Stimulated activated CD8-positive, alpha-beta memory T cell treated with anti-CD3 and anti-CD28 coated beads, Interleukin-12 subunit alpha, Interleukin-12 subunit beta, amount 100 ng/mL, for 1 hour (primary cell): ENCODE measurements around the gene C6orf52.

ENCODE experiments used
- DNase-seq: peaks from one replicate; pipeline ENCODE4 v3.0.0-alpha.2; 2020; ENCODE audit warnings: low read depth

C6orf52 gene

DNA sequence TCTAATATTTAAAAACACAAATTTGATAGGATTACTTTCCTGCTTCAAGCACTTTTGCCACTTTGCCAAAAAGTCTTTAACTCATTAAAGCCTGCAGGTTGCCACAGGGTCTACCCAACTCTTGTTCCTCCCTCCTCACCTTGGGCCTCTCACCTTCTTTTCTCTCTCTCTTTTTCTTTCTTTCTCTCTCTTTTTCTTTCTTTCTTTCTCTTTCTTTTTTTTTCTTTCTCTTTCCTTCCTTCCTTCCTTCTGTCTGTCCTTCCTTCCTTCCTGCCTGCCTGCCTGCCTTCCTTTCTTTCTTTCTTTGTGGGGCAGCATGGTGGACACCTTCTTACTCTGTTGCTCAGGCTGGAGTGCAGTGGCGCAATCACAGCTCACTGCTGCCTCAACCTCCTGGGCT is 50.2 kb downstream of the C6orf52 start:
- no peak for DNase-seq

DNA sequence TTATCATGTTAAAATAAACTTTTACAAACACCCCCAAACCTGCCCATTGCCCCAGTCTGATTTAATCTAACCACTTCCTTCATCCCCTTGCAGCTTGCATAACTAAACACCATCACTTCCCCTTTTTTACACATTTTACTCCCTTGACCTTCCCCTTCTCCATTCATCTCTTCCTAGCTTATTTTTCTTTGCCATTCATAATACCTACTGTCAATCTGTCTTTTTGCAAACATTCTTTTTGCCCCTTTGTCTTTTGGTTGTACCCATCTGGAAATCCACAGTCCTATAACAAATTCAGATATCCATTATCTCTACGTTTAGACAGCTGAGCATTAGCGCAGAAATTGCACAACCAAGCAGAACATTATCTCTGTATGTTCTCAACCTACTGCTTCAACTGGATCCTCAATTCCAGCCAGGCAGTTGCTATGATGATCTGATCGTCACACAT is 51.2 kb downstream of the C6orf52 start:
- no peak for DNase-seq

DNA sequence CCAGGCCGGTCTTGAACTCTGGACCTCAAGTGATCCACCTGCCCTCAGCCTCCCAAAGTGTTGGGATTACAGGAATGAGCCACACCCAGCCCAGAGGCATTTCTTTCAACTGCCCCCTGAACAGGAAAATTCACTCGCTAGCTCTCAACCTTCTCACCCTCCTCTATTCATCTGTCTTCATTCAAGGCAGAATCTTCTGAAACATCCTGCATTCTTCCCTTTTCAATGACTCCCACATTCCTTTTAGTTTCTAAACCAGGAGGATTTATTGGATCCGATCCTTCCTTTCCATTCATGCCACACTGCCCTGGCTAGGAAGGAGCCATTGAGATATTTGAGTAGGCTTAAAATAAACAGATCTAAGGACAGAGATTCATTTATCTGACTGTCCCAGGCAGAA is 52.9 kb downstream of the C6orf52 start:
- no peak for DNase-seq

DNA sequence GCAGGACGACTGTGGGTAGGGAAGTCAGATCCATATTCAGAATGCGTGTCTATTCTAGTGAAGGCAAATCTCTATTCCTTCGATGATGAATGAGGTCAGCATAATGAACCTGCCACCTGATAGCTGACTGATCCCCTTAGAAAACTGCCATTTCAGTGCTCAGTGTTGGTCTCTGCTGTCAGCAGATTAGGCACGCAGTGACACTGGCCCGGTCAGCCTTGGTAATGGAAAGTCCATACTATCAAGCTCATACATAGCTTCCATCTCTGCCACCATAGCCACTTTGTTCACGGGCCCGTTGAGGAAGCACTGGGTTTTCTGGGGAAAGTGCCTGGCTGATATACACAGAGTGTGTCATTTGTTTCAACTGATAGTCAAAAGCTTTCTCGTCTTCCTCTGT is 54.0 kb downstream of the C6orf52 start:
- no peak for DNase-seq

DNA sequence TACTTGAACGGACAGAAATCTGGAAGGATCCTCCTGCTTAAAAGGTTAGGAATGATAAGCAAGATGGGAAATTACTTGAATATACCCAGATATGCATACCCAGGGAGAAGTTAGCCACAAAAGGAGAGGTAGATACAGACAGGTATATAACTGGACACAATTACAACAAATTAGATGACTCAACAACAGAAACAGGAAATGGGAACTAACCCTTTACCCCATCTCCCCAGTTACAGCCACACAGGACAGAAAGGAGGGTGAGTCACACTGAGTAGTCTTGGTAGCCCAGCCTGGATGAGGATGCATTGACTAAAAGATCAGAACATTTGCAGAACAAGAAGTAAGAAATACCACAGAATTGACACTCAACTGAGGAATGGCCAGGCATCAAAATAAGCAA is 61.2 kb downstream of the C6orf52 start:
- DNase-seq: no peak

DNA sequence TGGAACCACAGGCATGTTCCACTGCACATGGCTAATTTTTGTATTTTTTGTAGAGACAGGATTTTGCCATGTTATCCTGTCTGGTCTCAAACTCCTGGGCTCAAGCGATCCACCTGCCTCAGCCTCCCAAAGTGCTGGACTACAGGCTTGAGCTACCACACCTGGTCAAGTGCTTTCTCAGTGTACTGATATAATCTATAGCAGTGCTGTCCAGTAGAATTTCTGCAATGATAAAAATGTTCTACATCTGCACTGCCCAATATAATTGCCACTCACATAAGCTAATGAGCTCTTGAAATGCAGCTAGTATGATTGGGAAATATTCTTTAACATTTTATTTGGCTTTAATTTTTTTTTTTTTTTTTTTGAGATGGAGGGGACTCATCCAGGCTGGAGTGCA is 64.2 kb downstream of the C6orf52 start:
- no peak for DNase-seq

DNA sequence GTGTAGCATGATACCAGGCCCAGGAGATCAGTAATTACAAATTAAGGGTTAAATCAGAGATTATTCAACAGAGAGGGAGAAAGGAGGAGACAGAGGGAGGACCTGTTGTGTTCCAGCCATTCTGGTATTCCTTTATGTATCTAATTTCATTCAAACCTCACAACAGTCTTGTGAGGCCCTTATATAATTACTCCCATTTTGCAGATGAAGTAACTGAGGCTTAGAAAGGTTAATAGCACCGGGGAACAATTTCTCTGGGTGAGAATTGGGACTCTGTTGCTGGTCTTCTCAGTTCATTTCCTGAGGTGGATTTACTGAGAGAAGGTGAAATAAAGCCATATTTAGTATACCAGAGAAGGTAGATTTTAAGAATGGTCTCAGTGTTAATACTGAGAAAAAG is 66.6 kb downstream of the C6orf52 start:
- no peak for DNase-seq

DNA sequence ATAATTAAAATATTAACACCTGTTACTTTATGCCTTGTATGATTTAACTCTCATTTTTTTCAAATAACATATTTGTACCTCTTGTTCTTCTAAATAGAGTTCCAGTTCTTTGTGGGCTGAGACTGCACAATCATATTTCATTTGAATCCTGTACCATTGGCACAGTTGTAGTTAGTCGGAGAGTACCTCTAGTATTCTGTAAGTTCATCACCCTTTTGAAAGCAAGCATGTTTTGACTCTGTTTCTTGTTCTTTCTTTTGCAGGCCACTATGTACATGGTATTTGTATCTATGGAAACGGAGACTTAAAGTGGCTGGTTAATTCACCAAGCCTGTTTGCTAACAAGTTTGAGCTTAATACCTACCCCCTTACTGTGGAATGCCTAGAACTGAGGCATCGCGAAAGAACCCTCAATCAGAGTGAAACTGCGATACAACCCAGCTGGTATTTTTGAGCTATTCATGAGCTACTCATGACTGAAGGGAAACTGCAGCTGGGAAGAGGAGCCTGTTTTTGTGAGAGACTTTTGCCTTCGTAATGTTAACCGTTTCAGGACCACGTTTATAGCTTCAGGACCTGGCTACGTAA is 68.2 kb downstream of the C6orf52 start:
- DNase-seq: no peak

DNA sequence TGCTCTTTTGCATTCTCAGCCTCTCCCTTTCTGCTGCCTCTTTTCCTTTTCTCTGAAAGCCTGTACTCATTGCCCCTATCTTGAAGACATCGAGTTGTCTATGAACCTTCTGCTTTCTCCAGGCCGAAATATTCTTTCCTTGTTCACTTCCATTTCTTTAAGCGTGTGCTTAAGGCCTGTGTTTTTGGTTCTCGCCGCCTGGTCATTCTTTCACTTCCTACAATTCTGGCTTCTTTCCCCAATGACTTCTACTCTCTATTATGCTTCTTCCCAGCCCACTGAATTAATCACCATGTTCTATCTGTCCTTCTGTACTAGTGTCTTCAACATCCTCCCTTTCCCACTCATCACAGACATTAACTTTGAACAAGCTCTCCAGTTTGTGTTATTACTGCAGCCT is 69.6 kb downstream of the C6orf52 start:
- no peak for DNase-seq

DNA sequence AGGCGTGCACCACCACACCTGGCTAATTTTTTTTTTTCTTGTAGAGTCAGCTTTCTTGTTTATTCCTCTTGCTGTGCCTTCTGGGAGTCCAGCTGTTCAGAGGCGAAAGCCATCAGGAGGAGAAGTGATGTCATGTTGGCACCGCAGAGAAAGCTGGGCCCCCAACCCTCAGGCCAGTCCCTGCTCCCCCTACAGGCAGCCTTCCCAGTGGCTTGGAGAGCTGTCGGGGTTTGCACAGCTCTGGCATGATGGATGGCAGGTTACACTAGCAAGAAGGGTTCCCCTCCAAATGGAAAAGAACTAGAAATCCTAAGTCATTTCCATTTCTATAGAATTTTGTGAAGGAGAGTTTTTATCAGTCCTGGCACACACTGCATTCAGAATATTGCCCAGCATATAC is 72.6 kb downstream of the C6orf52 start:
- DNase-seq: no peak
